T-helper 2 cell treated with Interferon-gamma antibody and Interleukin-4, amounts not matched to agents 100 ng/mL and 5 ng/mL, for 36 hours (primary cell): Measurements from ENCODE around the gene SLC37A3. TPM values are rescaled to one million over a fixed set of nuclear protein-coding genes. Genes with fewer than 3 reads are reported as not detected.
"Not testable (repeated sequence)": the region's sequence is repeated elsewhere in the genome, so short reads cannot be mapped to it uniquely, and the experiment has no call there.

Experiments used
- intact Hi-C: fragments of 100-400 bp; cut with micrococcal nuclease; formaldehyde crosslinking; loops from one replicate; pipeline ENCODE4 v1.15.1; 2023
- total RNA-seq: library from RNA; stranded (reverse); gene quantifications from 2 replicates; pipeline ENCODE4 v1.2.3, GENCODE V29; 2022

The SLC37A3 gene
- total RNA-seq, result 49.8 and 51.7 TPM in 2 replicates

GRCh38 chr7:140397784-140398750 is at the start of gene SLC37A3:
TSS of gene SLC37A3 (minus strand) at chr7:140398530. CDS start at chr7:140382526, 16,004 bp downstream.
- intact Hi-C loops, result loop anchor here (1.0 to 10.0 kb wide), 3 partner anchors 22 to 1157 kb away; partner anchors contain the start of gene AGK

- intact Hi-C loops, result no loop called here
These were observed 49.5 kb upstream of the SLC37A3 start for GRCh38 chr7:140447841-140448240.

- intact Hi-C loops, result no loop called here
These were observed 48.1 kb upstream of the SLC37A3 start for GRCh38 chr7:140446467-140446866.

- intact Hi-C loops, result no loop called here
These were observed 43.2 kb upstream of the SLC37A3 start for GRCh38 chr7:140441519-140441918.

- intact Hi-C loops, result no loop called here
These were observed 42.3 kb upstream of the SLC37A3 start for GRCh38 chr7:140440593-140440992.

- intact Hi-C loops, result no loop called here
These were observed 41.0 kb upstream of the SLC37A3 start for GRCh38 chr7:140439359-140439758.

GRCh38 chr7:140435252-140435895 is 37.0 kb upstream of the SLC37A3 start:
- intact Hi-C loops, result no loop called here

- intact Hi-C loops, result no loop called here
These were observed 35.1 kb upstream of the SLC37A3 start for GRCh38 chr7:140433396-140433795.

- intact Hi-C loops, result no loop called here
These were observed 27.8 kb upstream of the SLC37A3 start for GRCh38 chr7:140426130-140426529.

- intact Hi-C loops, result no loop called here
These were observed 27.4 kb upstream of the SLC37A3 start for GRCh38 chr7:140425718-140426117.

GRCh38 chr7:140423501-140423900 is 25.2 kb upstream of the SLC37A3 start:
- intact Hi-C loops, result no loop called here

- intact Hi-C loops, result no loop called here
These were observed 23.2 kb upstream of the SLC37A3 start for GRCh38 chr7:140421521-140421920.

- intact Hi-C loops, result no loop called here
These were observed 20.3 kb upstream of the SLC37A3 start for GRCh38 chr7:140418653-140419052.

GRCh38 chr7:140418156-140418472 is 19.8 kb upstream of the SLC37A3 start:
- intact Hi-C loops, result not testable (repeated sequence)

GRCh38 chr7:140417456-140418155 is 19.3 kb upstream of the SLC37A3 start:
- intact Hi-C loops, result no loop called here

GRCh38 chr7:140416560-140416959 is 18.2 kb upstream of the SLC37A3 start:
- intact Hi-C loops, result no loop called here

- intact Hi-C loops, result not testable (repeated sequence)
These were observed 17.5 kb upstream of the SLC37A3 start for GRCh38 chr7:140415816-140416215.

GRCh38 chr7:140415361-140415760 is 17.0 kb upstream of the SLC37A3 start:
- intact Hi-C loops, result no loop called here

GRCh38 chr7:140404565-140405065 is 6.3 kb upstream of the SLC37A3 start:
- intact Hi-C loops, result loop anchor here (5.0 to 10.0 kb wide), 4 partner anchors 47 to 610 kb away; partner anchors contain the start of genes MRPS33 and NDUFB2

GRCh38 chr7:140403878-140404564 is 5.7 kb upstream of the SLC37A3 start, which contains the start of gene RAB19:
TSS of gene RAB19 (plus strand) at chr7:140404058. CDS start at chr7:140407647, 3,589 bp downstream.
- intact Hi-C loops, result loop anchor here (2.0 to 10.0 kb wide), 6 partner anchors 47 to 611 kb away; partner anchors contain the start of genes KDM7A, MKRN1, MRPS33 and NDUFB2
